Gastrocnemius medialis (tissue), 4 donors: ENCODE measurements around the gene MAPK11. TPM values are rescaled to one million over a fixed set of nuclear protein-coding genes. Genes with fewer than 3 reads are reported as not detected.

Source experiments
- ATAC-seq, 2 donors: fragments of 150-250 bp; one replicate each; pipeline ENCODE4 v1.9.1; 2016
- DNase-seq, 2 donors: peaks; one replicate each; pipeline ENCODE4 v3.0.0-alpha.2; 2019
- H3K27ac ChIP-seq, 4 donors: fragments of 200-600 bp; sonication (generic); 1 replicate in 1 of 4; 2 replicates in 3 of 4; pipeline ENCODE4 v1.5.1; 2016 to 2018; ENCODE audit warnings: mild to moderate bottlenecking in 2 of 4, moderate library complexity in 1 of 4
- H3K27me3 ChIP-seq, 3 donors: fragments of 200-600 bp; sonication (generic) in 2 of 3; 1 replicate in 1 of 3; 2 replicates in 2 of 3; pipeline versions ENCODE4 v1.5.1 to v1.6.0; 2016 to 2019; ENCODE audit warnings: mild to moderate bottlenecking in 1 of 3, moderate library complexity in 1 of 3
- H3K36me3 ChIP-seq, 2 donors: fragments of 200-600 bp; sonication (generic) in 1 of 2; one replicate each; pipeline ENCODE4 v1.5.1; 2017 to 2018
- H3K4me1 ChIP-seq, 2 donors: fragments of 200-600 bp; sonication (generic) in 1 of 2; one replicate each; pipeline ENCODE4 v1.5.1; 2016 to 2017; ENCODE audit warnings: mild to moderate bottlenecking in 2 of 2
- H3K4me3 ChIP-seq, 4 donors: fragments of 200-600 bp; sonication (generic) in 3 of 4; 1 replicate in 1 of 4; 2 replicates in 3 of 4; pipeline ENCODE4 v1.5.1; 2016 to 2019; ENCODE audit warnings: mild to moderate bottlenecking in 2 of 4
- H3K9me3 ChIP-seq, 3 donors: fragments of 200-600 bp; sonication (generic) in 2 of 3; 1 replicate in 1 of 3; 2 replicates in 2 of 3; pipeline ENCODE4 v1.5.1; 2016 to 2019
- CTCF ChIP-seq, 5 experiments: fragments of 450-650 bp in 3 of 5; fragments of 200-600 bp in 2 of 5; sonication (generic) in 2 of 5; IDR thresholded peaks in 4 of 5; conservative IDR thresholded peaks in 1 of 5; 1 replicate in 4 of 5; 2 replicates in 1 of 5; pipeline ENCODE4 v1.5.1; 2016 to 2019; ENCODE audit warnings: antibody characterized with exemption in 5 of 5, mild to moderate bottlenecking in 3 of 5, moderate library complexity in 3 of 5
- POLR2A ChIP-seq, 2 donors: fragments of 450-650 bp; IDR thresholded peaks; one replicate each; pipeline ENCODE4 v1.6.1; 2017; ENCODE audit warnings: antibody characterized with exemption in 2 of 2, mild to moderate bottlenecking in 2 of 2, moderate library complexity in 2 of 2
- in situ Hi-C, 4 donors: fragments of 200-750 bp; cut with MboI; loops; one replicate each; pipeline versions ENCODE4 v1.15.0 to v1.8.0; 2017; ENCODE audit warnings: low sequenced_read_pairs in 4 of 4
- intact Hi-C: fragments of 100-400 bp; cut with DNase I; formaldehyde crosslinking; loops from one replicate; pipeline ENCODE4 v1.15.1; 2023; ENCODE audit warnings: low total_unique reads
- total RNA-seq, 4 donors: library from RNA; depleted of rRNA; stranded (reverse); fragments of >200 nt; gene quantifications; one replicate each; pipeline versions ENCODE4 v1.1.0 to v1.2.3, GENCODE V29; 2016

Gene MAPK11
- total RNA-seq, 4 donors from 2014 or later = 1.8 to 4.2 (median 3.4) TPM

- Histone ChIP-seq H3K9me3 (no peaks in the 10 kb centered on the region), H3K36me3 (no peaks in the 10 kb centered on the region), H3K27me3 (peaks cover 0 to 5% (median 3%) of the 10 kb centered on the region in 3 donors), H3K4me1 (peaks cover 0 to 9% of the 10 kb centered on the region in 2 donors), H3K27ac (no peak overlapping the region), H3K4me3 (no peak overlapping the region)
- intact Hi-C loops = no loop called here
- TF ChIP-seq POLR2A (IDR thresholded peaks at IDR 0.05) = no peak
- TF ChIP-seq CTCF (IDR thresholded peaks at IDR 0.05 in 4 of 5, conservative IDR thresholded peaks at IDR 0.05 in 1 of 5) = no peak
- ATAC-seq (no peak), DNase-seq (no peak)
- in situ Hi-C loops = no loop called here
Measured at GRCh38 chr22:50310949-50311444, 40.8 kb upstream of the MAPK11 start.

GRCh38 chr22:50310031-50310722, 40.0 kb upstream of the MAPK11 start:
- ATAC-seq (no peak), DNase-seq (no peak)
- Histone ChIP-seq H3K27ac (no peak overlapping the region), H3K4me3 (no peak overlapping the region), H3K27me3 (peaks cover 0 to 5% (median 4%) of the 10 kb centered on the region in 3 donors), H3K9me3 (no peaks in the 10 kb centered on the region), H3K4me1 (peaks cover 6 to 18% of the 10 kb centered on the region in 2 donors), H3K36me3 (no peaks in the 10 kb centered on the region)
- in situ Hi-C loops (no loop called here), intact Hi-C loops (no loop called here)
- TF ChIP-seq POLR2A (IDR thresholded peaks at IDR 0.05) (no peak), CTCF (IDR thresholded peaks at IDR 0.05 in 4 of 5, conservative IDR thresholded peaks at IDR 0.05 in 1 of 5) (no peak)

GRCh38 chr22:50309601-50309991, 39.4 kb upstream of the MAPK11 start:
- TF ChIP-seq POLR2A (IDR thresholded peaks at IDR 0.05) (no peak), CTCF (IDR thresholded peaks at IDR 0.05 in 4 of 5, conservative IDR thresholded peaks at IDR 0.05 in 1 of 5) (no peak)
- ATAC-seq (no peak), DNase-seq (no peak)
- Histone ChIP-seq H3K27me3 (peaks cover 0 to 5% (median 4%) of the 10 kb centered on the region in 3 donors), H3K9me3 (no peaks in the 10 kb centered on the region), H3K27ac (peak overlapping the region in 2 of 4 donors; percentile 66 to 69), H3K4me1 (peaks cover 9 to 22% of the 10 kb centered on the region in 2 donors), H3K4me3 (no peak overlapping the region), H3K36me3 (no peaks in the 10 kb centered on the region)
- intact Hi-C loops (no loop called here), in situ Hi-C loops (no loop called here)

- Histone ChIP-seq H3K36me3 (no peaks in the 10 kb centered on the region), H3K27ac (peak overlapping the region; percentile 55 to 69 (median 62)), H3K27me3 (peaks cover 0 to 5% (median 4%) of the 10 kb centered on the region in 3 donors), H3K9me3 (no peaks in the 10 kb centered on the region), H3K4me1 (peaks cover 9 to 27% of the 10 kb centered on the region in 2 donors), H3K4me3 (no peak overlapping the region)
- TF ChIP-seq POLR2A (IDR thresholded peaks at IDR 0.05) = no peak
- TF ChIP-seq CTCF (IDR thresholded peaks at IDR 0.05 in 4 of 5, conservative IDR thresholded peaks at IDR 0.05 in 1 of 5) = no peak
- DNase-seq = no peak
- intact Hi-C loops = no loop called here
- ATAC-seq = no peak
- in situ Hi-C loops = no loop called here
Measured at GRCh38 chr22:50308986-50309600, 38.9 kb upstream of the MAPK11 start.
